HepG2 (cell line): Measurements from ENCODE around the gene LYPD4. TPM values are rescaled to one million over a fixed set of nuclear protein-coding genes. Genes with fewer than 3 reads are reported as not detected.

Experiments used
- ARID3A ChIP-seq: IDR thresholded peaks from 2 replicates; pipeline ENCODE4 v1.6.1; 2012; ENCODE audit warnings: low read depth, low read length, improper control_type of control experiment
- IRF2 ChIP-seq: IDR thresholded peaks from 2 replicates; pipeline ENCODE4 v1.6.1; 2018; ENCODE audit warnings: missing genetic modification reagents, missing compliant biosample characterization
- JUNB ChIP-seq: sonication (generic); formaldehyde crosslinking; IDR thresholded peaks from 2 replicates; pipeline ENCODE4 v1.8.0; 2022; ENCODE audit warnings: missing genetic modification reagents, mild to moderate bottlenecking, borderline replicate concordance
- NBN ChIP-seq: fragments of 450-650 bp; conservative IDR thresholded peaks from 2 replicates; pipeline ENCODE4 v1.6.1; 2017
- NFKBIZ ChIP-seq: IDR thresholded peaks from 2 replicates; pipeline ENCODE4 v1.6.1; 2018; ENCODE audit warnings: missing genetic modification reagents, missing compliant biosample characterization
- REST ChIP-seq, 2 experiments: IDR thresholded peaks; 2 replicates each; pipeline ENCODE4 v1.6.1; 2011 to 2012; ENCODE audit warnings: low read length in 2 of 2, borderline replicate concordance in 1 of 2, low read depth in 1 of 2, mild to moderate bottlenecking in 1 of 2, moderate library complexity in 1 of 2
- ZBED4 ChIP-seq: sonication (generic); formaldehyde crosslinking; IDR thresholded peaks from 2 replicates; pipeline ENCODE4 v1.4.0; 2020; ENCODE audit warnings: missing genetic modification reagents, borderline replicate concordance
- ZFP41 ChIP-seq: sonication (generic); formaldehyde crosslinking; IDR thresholded peaks from 2 replicates; pipeline ENCODE4 v1.4.0; 2020; ENCODE audit warnings: mild to moderate bottlenecking, missing genetic modification reagents, borderline replicate concordance
- ZMYM2 ChIP-seq: sonication (generic); formaldehyde crosslinking; IDR thresholded peaks from 2 replicates; pipeline ENCODE4 v1.8.0; 2022; ENCODE audit warnings: mild to moderate bottlenecking, missing genetic modification reagents
- ZNF24 ChIP-seq: fragments of 450-650 bp; IDR thresholded peaks from 2 replicates; pipeline ENCODE4 v1.6.1; 2017; ENCODE audit warnings: antibody characterized with exemption, mild to moderate bottlenecking
- ZNF446 ChIP-seq: sonication (generic); formaldehyde crosslinking; IDR thresholded peaks from 2 replicates; pipeline ENCODE4 v1.5.0; 2020; ENCODE audit warnings: mild to moderate bottlenecking, missing genetic modification reagents
- ZNF607 ChIP-seq: sonication (generic); formaldehyde crosslinking; IDR thresholded peaks from 2 replicates; pipeline ENCODE4 v1.5.1; 2020; ENCODE audit warnings: missing genetic modification reagents, mild to moderate bottlenecking, borderline replicate concordance
- ZNF609 ChIP-seq: sonication (generic); formaldehyde crosslinking; IDR thresholded peaks from 2 replicates; pipeline ENCODE4 v1.4.0; 2020; ENCODE audit warnings: mild to moderate bottlenecking, missing genetic modification reagents, borderline replicate concordance
- polyA plus RNA-seq, 8 experiments: library from polyadenylated mRNA; depleted of rRNA in 3 of 8; stranded (reverse) in 7 of 8; unstranded in 1 of 8; fragments of >200 nt; fragmentation: Illumina TruSeq in 4 of 8; extraction: Trizol in 4 of 8; gene quantifications; 2 replicates each; pipeline versions ENCODE4 v1.2.1 to v1.2.3, GENCODE V29; 2011 to 2016; ENCODE audit warnings: low read depth in 4 of 8, missing spikeins in 1 of 8, mixed read lengths in 1 of 8; ENCODE audit not compliant: insufficient read depth in 1 of 8
- total RNA-seq, 5 experiments: library from RNA; depleted of rRNA; stranded (reverse); fragments of >200 nt; fragmentation: Illumina TruSeq; extraction: Trizol; gene quantifications; 2 replicates each; pipeline ENCODE4 v1.2.3, GENCODE V29; 2016; ENCODE audit warnings: low read depth in 1 of 5

The LYPD4 gene
- total and polyA plus RNA-seq, 2 of the 13 experiments (the other 11 are each of a cell fraction or from before 2014, with no cell fraction given) = not detected

GRCh38 chr19:41859618-41860418, 15.3 kb upstream of the LYPD4 start, which contains the start of gene RPS19 (continued):
- TF ChIP-seq ZBED4 = peak; percentile 37; the same call in 1 of the 2 replicates
- peak; percentile 41; the same call in 1 of the 2 replicates for TF ChIP-seq ARID3A
- TF ChIP-seq ZMYM2 (CRISPR knock-in tag) = peak; percentile 81; the same call in 1 of the 2 replicates
- TF ChIP-seq IRF2 = peak; percentile 75
- TF ChIP-seq ZNF607 (CRISPR knock-in tag) = peak; percentile 74; the same call in 1 of the 2 replicates
- TF ChIP-seq REST (IDR thresholded peaks at IDR 0.05; ENCODE audit: borderline replicate concordance in 1 of 2, low read depth in 1 of 2, low read length in 2 of 2) = peak in 1 of 2 experiments; percentile 57; a peak in 1 of 4 replicates
- TF ChIP-seq ZFP41 (CRISPR knock-in tag) = no peak
- TF ChIP-seq NBN = no peak
- no peak for TF ChIP-seq ZNF24
- no peak for TF ChIP-seq ZNF446 (CRISPR knock-in tag)
- no peak for TF ChIP-seq NFKBIZ (CRISPR knock-in tag)
- no peak for TF ChIP-seq JUNB (CRISPR knock-in tag)
- TF ChIP-seq ZNF609 (CRISPR knock-in tag) = 0 out of 2 replicates have a peak, but pooled peaks have one; percentile 53
